ENCODE measurements around the gene FAAP100. TPM values are rescaled to one million over a fixed set of nuclear protein-coding genes. Genes with fewer than 3 reads are reported as not detected.

The FAAP100 gene
- total RNA-seq, 1 donor from 2014 or later, result 41.4 TPM

GRCh38 chr17:81573794-81574642, 21.9 kb upstream of the FAAP100 start:
- H3K36me3 ChIP-seq (ENCODE audit: control insufficient read depth, insufficient read depth, low read length), result peaks cover 5% of the 10 kb centered on the region
- no peak for DNase-seq (ENCODE audit: low read depth)
- no peaks in the 10 kb centered on the region for H3K27me3 ChIP-seq (ENCODE audit: control insufficient read depth, insufficient read depth, low read length)
- TF ChIP-seq, protein P1, sequence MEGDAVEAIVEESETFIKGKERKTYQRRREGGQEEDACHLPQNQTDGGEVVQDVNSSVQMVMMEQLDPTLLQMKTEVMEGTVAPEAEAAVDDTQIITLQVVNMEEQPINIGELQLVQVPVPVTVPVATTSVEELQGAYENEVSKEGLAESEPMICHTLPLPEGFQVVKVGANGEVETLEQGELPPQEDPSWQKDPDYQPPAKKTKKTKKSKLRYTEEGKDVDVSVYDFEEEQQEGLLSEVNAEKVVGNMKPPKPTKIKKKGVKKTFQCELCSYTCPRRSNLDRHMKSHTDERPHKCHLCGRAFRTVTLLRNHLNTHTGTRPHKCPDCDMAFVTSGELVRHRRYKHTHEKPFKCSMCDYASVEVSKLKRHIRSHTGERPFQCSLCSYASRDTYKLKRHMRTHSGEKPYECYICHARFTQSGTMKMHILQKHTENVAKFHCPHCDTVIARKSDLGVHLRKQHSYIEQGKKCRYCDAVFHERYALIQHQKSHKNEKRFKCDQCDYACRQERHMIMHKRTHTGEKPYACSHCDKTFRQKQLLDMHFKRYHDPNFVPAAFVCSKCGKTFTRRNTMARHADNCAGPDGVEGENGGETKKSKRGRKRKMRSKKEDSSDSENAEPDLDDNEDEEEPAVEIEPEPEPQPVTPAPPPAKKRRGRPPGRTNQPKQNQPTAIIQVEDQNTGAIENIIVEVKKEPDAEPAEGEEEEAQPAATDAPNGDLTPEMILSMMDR (IDR thresholded peaks at IDR 0.05; ENCODE audit: insufficient read depth, low read length, poor library complexity, severe bottlenecking), result no peak
- no peak overlapping the region for H3K4me3 ChIP-seq (ENCODE audit: low read depth, low read length)

GRCh38 chr17:81572563-81573168, 20.5 kb upstream of the FAAP100 start:
- TF ChIP-seq, protein P1 (IDR thresholded peaks at IDR 0.05; ENCODE audit: insufficient read depth, low read length, poor library complexity, severe bottlenecking), result no peak
- DNase-seq (ENCODE audit: low read depth), result no peak
- Histone ChIP-seq H3K36me3 (ENCODE audit: control insufficient read depth, insufficient read depth, low read length) (peaks cover 5% of the 10 kb centered on the region), H3K4me3 (ENCODE audit: low read depth, low read length) (no peak overlapping the region), H3K27me3 (ENCODE audit: control insufficient read depth, insufficient read depth, low read length) (no peaks in the 10 kb centered on the region)

- no peak for DNase-seq (ENCODE audit: low read depth)
- Histone ChIP-seq H3K4me3 (ENCODE audit: low read depth, low read length) (no peak overlapping the region), H3K36me3 (ENCODE audit: control insufficient read depth, insufficient read depth, low read length) (peaks cover 5% of the 10 kb centered on the region), H3K27me3 (ENCODE audit: control insufficient read depth, insufficient read depth, low read length) (no peaks in the 10 kb centered on the region)
- TF ChIP-seq, protein P1 (IDR thresholded peaks at IDR 0.05; ENCODE audit: insufficient read depth, low read length, poor library complexity, severe bottlenecking), result no peak
These were observed 18.8 kb upstream of the FAAP100 start for GRCh38 chr17:81570964-81571363.

DNA sequence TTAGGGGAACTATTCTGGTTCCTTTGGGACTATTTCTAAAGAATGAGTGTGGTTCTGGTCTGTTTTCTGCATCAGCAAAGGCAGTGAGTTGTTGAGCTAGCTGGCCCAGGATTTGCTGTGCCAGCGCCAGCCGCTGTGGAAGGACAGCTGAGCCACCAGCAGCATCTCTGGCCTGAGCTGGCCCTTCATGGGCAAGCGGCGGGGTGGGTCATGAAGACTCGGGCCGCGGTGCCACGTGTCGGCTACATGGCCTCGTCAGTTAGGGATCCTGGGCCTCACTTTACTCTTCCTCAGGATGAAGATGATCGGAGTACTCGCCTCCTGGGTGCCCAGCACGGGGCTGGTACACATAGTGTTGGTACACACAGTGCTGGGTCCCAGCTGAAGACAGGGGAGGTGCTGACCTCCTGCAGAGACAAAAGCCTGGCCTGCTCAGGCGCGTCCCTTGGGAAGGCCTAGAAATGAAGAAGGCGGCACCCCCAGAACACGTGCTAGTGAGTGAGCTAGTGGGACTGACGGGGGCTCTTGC, 17.9 kb upstream of the FAAP100 start:
- no peak for DNase-seq (ENCODE audit: low read depth)
- Histone ChIP-seq H3K36me3 (ENCODE audit: control insufficient read depth, insufficient read depth, low read length) (peaks cover 4% of the 10 kb centered on the region), H3K27me3 (ENCODE audit: control insufficient read depth, insufficient read depth, low read length) (no peaks in the 10 kb centered on the region)

GRCh38 chr17:81568416-81568815, 16.3 kb upstream of the FAAP100 start:
- Histone ChIP-seq H3K27me3 (ENCODE audit: control insufficient read depth, insufficient read depth, low read length) (no peaks in the 10 kb centered on the region), H3K36me3 (ENCODE audit: control insufficient read depth, insufficient read depth, low read length) (peaks cover 4% of the 10 kb centered on the region), H3K4me3 (ENCODE audit: low read depth, low read length) (no peak overlapping the region)
- TF ChIP-seq, protein P1 (IDR thresholded peaks at IDR 0.05; ENCODE audit: insufficient read depth, low read length, poor library complexity, severe bottlenecking), result no peak
- no peak for DNase-seq (ENCODE audit: low read depth)

More for the DNA sequence above, 17.9 kb upstream of the FAAP100 start:
- H3K4me3 ChIP-seq (ENCODE audit: low read depth, low read length), result no peak overlapping the region
- TF ChIP-seq, protein P1 (IDR thresholded peaks at IDR 0.05; ENCODE audit: insufficient read depth, low read length, poor library complexity, severe bottlenecking), result no peak

Measured in kidney epithelial cell (primary cell).